NCI-H748 (cell line): ENCODE results near the gene SLC35A4.
A peak's percentile ranks its signal among the peaks of the same experiment; 100 is the strongest.
"Not testable (repeated sequence)": the region's sequence is repeated elsewhere in the genome, so short reads cannot be mapped to it uniquely, and the experiment has no call there.

Source experiments
- DNase-seq: peaks from one replicate; lab custom pipeline; 2025; ENCODE audit not compliant: unreplicated experiment; lab: John Stamatoyannopoulos, UW

Gene SLC35A4

DNA sequence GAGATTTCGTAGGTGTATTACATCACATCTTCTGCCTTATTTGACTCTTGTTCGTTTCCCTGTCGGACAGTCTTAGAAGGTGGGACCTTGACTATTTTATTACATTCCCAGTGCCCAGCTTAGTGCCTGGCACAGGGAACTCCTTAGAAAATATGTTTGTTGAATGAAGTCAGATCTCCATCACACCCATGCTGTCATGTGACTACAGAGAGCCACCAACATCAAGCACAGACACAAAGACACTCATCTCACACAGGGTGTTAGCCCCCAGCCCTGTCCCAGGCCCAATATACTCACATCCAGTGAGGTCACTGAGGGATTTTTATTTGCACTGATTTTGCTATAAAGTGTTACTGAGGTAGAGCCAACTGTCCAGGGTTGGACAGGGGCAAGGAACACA is 6.7 kb upstream of the SLC35A4 start:
- no peak for DNase-seq

DNA sequence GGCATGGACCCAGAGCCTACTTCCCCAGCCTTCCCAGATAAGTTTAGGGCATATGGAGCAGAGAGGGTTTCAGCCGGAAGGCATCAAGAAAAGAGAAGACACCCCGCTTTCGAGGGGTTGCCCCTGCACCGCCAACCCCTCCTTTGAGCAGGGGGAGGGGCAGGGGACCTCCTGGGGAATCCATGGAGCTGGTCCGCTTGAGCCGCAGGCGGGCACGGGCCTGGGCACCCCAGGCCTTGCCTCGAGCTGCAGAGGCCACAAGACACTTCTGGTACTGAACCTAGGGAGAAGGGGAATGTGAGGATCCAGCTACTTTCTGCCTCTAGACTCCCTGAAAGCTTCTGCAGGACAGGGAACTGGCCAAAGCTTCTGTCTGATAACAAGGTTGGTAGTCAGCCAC is 6.1 kb upstream of the SLC35A4 start:
- DNase-seq = no peak

DNA sequence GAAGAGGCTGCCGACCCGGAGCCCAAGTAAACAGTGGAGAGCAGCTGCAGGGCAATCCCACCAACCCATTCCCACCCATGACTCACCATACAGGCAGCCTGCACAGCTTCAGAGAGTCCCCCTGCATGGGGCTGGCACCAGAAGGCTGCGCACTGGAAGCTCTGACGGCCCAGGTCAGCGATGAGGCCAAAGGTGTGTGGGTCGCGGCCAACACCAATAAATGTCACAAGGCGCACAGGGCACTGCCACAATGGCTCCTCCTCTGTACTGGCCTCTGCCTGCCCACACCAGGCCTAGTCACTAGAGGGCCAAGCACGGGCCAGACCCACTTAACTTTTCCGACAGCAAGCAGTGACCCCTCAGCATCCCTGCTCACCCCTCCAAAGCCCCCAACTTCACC is 4.4 kb upstream of the SLC35A4 start:
- DNase-seq = no peak

DNA sequence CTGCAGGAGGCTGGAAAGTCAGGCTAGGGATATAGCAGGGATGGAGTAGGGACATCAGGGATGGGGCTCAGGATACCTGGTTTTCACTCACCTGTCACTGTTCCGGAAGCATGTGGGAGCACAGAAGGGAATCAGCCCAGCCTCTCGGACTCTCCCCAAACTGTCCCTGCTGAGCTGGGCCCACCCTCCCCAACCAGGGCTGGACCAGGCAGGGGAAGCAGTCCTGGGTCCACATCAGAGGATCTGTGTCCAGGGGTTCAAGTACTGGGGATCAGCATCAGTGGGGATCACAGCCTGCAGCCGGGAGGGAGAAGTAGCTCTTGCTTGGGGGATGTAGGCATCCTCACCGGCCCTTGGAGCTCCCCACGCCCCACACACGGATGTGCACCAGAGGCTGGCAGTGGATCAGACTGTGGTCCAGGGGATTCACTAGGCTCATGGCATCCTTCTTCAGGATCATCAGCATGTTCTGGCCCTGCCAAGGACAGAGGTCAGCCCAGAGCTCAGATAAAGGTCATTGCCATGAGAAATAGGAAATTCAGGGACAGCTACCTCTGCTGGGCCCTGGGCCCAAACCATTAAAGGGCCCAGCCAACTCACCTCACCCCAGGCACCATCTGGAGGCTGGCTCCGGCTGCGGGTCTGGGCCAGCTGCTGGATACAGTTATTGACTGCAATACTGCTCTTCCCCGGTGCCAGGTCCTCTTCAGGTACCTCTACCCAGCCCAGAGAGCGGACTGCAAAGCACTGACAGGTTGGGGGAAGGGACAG is 2.7 kb upstream of the SLC35A4 start:
- DNase-seq = no peak

DNA sequence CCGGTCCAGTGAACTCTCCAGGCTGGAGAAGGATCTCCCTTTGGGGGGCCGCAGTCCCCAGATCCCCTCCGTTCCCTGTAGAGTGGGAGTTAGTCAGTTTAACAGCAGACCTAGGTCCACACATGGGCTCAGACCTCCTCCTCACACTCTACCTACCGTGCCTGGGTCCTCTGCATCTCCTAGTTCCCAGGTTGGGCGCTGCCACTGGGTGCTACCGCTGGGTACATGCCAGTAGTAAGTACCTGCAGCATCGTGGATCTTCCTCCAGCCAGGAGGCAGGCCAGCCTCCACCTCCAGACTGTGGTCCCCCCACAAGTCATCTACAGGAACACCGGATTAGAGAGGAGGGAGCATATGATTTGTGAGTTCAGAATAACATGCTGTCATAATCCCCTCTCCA is 1.0 kb upstream of the SLC35A4 start:
- DNase-seq = no peak

DNA sequence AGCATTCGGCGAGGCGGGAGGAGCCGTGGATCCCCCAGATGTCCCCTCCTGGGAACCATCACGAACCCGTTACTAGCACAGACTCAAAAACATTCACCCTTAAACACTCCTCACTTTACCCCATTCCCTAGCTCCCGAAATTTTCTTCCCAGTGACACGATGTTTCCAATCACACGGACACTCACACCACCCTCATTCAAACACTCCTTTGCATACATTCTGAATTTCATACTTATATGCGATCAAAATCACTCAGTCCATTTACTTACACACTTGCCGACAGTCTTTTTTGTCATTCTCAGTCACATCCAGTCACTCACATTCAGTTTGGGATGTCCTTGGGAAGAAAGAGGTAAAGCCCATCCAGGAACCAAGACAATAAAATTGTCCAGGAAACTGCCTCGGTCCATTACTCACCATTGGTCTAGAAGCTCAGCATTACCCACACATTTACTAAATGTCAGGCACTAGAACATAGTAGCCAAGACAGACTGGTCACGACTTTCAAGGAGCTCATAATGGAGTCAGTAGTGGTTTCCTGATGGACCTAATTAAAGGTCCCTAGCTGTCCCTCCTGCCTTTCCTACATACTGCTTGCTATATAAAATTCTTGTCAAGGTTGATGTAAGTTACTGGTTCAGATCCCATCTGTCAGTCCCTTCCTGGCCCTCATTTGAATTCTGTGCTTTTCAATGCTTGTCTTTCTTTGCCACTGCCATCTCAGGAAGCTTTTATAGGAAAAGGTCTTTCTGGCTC is 574 bp downstream of the SLC35A4 start:
- DNase-seq = no peak

DNA sequence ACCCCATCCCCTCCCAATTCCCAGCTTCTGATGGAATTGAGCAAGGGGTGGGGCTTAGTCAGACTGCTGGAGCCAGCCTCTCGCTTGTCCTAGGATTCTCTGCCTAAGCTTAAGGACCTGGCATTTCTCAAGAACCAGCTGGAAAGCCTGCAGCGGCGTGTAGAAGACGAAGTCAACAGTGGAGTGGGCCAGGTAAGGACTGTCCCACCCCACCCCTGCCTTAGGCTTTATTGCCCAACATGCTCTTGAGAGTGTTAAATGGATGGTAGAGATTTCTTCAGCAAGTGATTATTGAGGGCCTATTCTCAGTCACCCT is 1.1 kb downstream of the SLC35A4 start:
- no peak for DNase-seq

DNA sequence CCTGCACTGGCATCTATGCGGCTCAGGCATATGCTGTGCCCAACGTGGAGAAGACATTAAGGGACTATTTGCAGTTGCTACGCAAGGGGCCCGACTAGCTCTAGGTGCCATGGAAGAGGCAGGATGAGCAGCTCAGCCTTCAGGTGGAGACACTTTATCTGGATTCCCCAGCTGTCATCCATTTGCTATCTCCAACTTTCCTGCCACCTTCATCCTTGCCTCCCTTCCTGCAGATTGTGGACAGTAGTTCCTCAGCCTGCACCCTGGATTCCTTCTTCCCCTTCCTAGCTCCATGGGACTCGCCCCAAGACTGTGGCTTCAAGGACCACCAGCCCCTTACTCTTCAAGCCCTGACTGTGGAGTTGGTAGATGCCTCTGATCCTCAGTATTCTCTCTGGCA is 2.0 kb downstream of the SLC35A4 start:
- no peak for DNase-seq

DNA sequence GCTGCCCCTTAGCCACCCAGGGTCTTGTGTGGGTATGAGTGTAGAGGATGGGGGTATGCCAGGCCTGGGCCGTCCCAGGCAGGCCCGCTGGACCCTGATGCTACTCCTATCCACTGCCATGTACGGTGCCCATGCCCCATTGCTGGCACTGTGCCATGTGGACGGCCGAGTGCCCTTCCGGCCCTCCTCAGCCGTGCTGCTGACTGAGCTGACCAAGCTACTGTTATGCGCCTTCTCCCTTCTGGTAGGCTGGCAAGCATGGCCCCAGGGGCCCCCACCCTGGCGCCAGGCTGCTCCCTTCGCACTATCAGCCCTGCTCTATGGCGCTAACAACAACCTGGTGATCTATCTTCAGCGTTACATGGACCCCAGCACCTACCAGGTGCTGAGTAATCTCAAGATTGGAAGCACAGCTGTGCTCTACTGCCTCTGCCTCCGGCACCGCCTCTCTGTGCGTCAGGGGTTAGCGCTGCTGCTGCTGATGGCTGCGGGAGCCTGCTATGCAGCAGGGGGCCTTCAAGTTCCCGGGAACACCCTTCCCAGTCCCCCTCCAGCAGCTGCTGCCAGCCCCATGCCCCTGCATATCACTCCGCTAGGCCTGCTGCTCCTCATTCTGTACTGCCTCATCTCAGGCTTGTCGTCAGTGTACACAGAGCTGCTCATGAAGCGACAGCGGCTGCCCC is 2.6 kb downstream of the SLC35A4 start:
- DNase-seq = no peak

DNA sequence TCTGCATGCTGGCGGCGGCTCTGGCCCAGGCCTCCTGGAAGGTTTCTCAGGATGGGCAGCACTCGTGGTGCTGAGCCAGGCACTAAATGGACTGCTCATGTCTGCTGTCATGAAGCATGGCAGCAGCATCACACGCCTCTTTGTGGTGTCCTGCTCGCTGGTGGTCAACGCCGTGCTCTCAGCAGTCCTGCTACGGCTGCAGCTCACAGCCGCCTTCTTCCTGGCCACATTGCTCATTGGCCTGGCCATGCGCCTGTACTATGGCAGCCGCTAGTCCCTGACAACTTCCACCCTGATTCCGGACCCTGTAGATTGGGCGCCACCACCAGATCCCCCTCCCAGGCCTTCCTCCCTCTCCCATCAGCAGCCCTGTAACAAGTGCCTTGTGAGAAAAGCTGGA is 3.2 kb downstream of the SLC35A4 start:
- no peak for DNase-seq

DNA sequence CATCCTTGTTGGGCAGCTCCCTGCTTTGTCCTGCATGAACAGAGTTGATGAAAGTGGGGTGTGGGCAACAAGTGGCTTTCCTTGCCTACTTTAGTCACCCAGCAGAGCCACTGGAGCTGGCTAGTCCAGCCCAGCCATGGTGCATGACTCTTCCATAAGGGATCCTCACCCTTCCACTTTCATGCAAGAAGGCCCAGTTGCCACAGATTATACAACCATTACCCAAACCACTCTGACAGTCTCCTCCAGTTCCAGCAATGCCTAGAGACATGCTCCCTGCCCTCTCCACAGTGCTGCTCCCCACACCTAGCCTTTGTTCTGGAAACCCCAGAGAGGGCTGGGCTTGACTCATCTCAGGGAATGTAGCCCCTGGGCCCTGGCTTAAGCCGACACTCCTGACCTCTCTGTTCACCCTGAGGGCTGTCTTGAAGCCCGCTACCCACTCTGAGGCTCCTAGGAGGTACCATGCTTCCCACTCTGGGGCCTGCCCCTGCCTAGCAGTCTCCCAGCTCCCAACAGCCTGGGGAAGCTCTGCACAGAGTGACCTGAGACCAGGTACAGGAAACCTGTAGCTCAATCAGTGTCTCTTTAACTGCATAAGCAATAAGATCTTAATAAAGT is 3.9 kb downstream of the SLC35A4 start:
- DNase-seq = no peak

DNA sequence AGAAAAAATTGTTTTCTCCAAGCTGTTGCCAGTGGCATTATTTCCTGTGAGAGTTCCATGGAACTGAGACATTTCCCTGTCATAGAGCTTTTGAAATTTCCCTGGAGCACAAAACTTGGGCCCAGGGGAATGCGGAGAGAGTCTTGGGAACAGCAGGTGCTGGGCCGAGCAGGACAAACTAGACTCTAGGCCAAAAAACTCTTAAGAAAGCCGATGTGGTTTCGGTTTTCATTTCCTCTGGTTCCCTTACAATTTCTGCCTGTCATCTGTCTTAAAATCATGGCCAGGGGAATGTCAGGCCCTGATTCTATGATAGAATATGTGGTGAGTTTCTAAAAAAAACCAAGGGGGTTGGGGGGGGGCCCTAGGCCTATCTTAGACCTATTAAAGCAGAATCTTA is 4.6 kb downstream of the SLC35A4 start:
- DNase-seq = no peak

DNA sequence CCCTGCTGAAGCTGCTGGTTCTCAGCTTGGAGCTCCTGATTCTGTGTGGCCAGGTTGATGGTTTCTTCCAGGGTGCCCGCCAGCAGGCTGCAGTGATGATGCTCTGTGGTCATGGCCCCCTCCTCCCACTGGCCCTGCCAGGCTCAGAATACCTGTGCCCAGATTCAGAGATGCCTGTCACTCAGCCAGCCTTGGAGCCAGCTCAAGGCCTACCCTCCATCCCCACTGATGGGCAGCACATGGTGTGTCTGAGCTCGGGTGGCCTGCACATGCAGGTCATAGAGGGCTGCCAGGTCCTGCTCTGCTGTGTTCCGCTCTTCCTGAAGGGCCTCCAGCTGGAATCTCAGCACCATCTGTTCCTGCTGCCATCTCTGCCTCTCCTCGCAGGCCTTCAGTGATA is 5.4 kb downstream of the SLC35A4 start:
- DNase-seq = no peak

DNA sequence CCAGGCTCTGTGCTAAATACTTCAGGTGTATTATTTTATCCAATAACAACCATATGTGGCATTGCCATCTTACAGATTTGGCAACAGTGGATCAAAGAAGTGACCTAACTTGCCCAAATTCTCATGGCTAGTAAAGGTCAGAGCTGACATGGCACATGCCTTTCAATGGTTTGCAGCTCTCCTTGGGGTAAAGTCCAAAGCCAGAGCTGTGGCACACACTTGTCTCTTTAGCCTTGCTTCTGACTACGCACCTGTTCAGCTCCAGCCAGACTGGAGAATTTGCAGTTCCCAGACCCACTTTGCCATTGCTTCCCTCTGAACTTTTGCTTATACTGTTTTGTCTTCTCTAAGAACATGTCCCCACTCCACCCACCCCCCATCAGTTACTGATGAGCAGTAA is 5.9 kb downstream of the SLC35A4 start:
- no peak for DNase-seq

DNA sequence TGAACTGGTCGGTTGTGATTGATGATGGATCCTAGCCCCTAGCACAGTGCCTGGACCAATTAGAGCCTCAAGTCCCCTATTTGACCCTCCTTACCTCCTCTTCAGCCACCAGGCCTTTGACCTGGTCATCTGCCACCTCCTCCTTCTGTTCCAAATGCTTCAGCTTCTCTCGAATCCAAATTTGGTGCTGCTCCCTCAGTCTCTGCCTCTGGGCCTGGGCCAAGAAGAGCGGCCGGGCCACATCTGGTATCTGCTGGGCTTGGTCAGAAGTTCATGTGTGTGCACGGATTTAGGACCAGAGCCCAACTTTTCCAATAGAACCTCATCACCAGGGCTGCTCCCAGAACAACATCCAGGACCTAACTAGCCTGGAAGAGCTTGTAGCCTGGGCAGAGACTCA is 6.5 kb downstream of the SLC35A4 start:
- DNase-seq = no peak

DNA sequence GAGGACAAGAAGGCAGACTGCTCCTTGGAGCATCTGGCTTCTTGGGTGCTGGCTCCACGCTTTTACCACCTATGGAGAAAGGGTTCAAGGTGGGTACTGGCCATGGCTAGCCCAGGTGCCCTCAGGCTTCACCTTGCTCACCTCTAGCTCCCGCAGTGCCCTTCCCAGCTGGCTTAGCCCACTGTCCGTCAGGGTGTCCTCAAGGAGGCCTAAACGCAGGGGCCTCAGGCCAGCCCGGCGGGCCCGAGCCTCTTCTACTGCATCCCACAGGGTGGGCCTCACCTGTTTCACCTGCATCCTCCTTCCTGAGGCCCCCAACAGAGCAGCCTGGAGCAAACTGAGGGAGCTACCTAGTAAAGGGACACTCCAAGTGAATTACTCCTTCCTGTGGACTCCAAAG is 9.1 kb downstream of the SLC35A4 start:
- DNase-seq = no peak

DNA sequence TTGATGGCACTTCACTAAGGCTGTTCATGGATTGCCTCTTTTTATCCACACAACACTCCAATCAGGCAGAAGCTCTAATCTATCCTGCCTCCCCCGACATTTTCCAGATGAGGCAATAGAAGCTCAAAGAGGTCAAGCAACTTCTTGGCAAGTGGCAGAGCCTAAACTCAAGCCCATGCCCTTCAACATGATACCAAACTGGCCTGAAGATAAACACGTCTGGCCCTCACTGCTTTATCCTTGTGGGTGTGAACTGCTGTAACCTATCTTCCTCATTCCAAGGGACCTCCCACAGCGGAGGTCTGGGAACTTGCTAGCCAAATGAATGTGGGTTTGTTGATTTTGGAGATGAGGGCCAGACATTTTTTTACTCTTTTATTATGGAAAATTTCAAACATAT is 9.5 kb downstream of the SLC35A4 start:
- no peak for DNase-seq

DNA sequence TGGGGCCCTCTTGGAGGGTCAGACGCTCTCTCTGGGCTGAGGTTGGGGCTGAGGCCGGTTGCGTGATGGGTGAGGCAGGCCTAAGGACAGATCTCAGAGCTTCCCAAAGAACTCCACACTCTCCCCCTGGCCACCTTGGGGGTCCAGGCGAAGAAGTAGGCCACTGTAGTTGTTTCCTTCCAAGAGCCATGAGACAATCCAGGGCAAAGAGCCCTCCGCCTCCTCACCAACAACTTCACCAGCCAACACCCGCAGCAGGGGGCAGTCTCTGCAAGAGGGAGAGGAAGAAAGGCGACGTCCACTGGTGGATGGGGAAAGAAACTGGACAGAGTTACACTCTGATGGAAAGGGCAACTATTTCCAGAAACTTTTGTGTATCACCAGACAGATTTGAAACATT is 10.7 kb downstream of the SLC35A4 start:
- DNase-seq = peak; percentile 7

DNA sequence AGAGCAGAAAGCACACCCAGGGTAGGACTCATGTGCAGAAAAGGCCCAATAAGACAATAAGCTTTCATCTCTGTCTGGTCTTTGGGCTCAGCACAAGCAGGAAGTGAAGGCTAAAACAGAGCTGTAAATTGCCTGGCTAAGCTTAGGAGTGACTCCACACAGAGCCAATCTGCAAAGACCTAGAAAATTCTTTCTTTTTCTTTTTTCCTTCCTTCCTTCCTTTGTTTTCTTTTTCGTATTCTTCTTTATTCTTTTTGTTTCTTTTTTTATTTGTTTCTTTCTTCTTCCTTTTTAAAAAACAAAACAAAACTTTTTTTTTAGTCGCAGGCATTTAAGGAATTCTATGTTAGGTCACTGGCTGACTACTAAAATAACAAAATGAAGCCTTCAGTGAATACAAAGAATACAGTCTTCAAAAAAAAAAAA is 12.2 kb downstream of the SLC35A4 start:
- DNase-seq = no peak

DNA sequence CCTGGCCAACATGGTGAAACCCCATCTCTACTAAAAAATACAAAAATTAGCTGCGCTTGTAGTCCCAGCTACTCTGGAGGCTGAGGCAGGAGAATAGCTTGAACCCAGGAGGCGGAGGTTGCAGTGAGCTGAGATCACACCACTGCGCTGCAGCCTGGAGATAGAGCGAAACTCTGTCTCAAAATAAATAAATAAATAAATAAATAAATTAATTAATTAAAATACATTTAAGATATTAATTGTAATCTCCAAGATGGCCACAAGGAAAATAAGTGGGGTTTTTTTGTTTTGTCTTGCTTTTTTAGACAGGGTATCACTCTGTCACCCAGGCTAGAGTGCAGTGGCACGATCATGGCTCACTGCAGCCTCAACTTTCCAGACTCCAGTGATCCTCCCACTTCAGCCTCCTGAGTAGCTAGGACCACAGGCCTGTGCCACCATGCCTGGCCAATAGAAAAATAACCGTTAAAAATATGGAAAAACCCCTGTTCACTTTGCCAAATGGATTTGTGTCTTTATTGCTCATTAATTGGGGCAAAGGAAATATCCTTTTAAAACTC is 14.6 kb downstream of the SLC35A4 start:
- not testable (repeated sequence) for DNase-seq

DNA sequence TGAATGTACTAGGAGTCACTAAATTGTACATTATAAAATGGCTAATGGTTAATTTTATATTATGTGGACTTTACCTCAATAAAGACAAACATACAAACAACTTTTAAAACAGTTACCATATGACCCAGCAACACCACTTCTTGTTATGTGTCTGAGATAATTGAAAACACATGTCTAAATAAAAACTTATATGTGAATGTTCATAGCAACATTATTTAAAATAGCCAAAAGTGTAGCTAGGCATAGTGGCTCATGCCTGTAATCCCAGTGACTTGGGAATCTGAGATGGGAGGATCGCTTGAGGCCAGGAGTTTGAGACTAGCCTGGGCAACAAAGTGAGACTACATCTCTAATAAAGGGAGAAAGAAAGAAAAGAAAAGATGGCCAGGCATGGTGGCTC is 22.9 kb downstream of the SLC35A4 start:
- DNase-seq = no peak
